HepG2 (cell line): ENCODE results near the gene B3GNT9. TPM values are rescaled to one million over a fixed set of nuclear protein-coding genes. Genes with fewer than 3 reads are reported as not detected.
A peak's percentile ranks its signal among the peaks of the same experiment; 100 is the strongest.

Experiments
- CTCF ChIP-seq: sonication (generic); formaldehyde crosslinking; IDR thresholded peaks from 2 replicates; pipeline ENCODE4 v1.5.0; 2020; ENCODE audit warnings: mild to moderate bottlenecking, missing genetic modification reagents, moderate library complexity
- E2F2 ChIP-seq: sonication (generic); formaldehyde crosslinking; IDR thresholded peaks from 2 replicates; pipeline ENCODE4 v1.4.0; 2020; ENCODE audit warnings: missing genetic modification reagents, borderline replicate concordance
- GZF1 ChIP-seq: sonication (generic); formaldehyde crosslinking; IDR thresholded peaks from 2 replicates; pipeline ENCODE4 v1.5.1; 2020; ENCODE audit warnings: mild to moderate bottlenecking, missing genetic modification reagents
- HNF1A ChIP-seq, 2 experiments: sonication (generic) in 1 of 2; formaldehyde crosslinking in 1 of 2; IDR thresholded peaks; 2 replicates each; pipeline versions ENCODE4 v1.4.0 to v1.6.1; 2016 to 2020; ENCODE audit warnings: borderline replicate concordance in 1 of 2, low read depth in 1 of 2, mild to moderate bottlenecking in 1 of 2, missing genetic modification reagents in 1 of 2
- KMT2A ChIP-seq: sonication (generic); formaldehyde crosslinking; IDR thresholded peaks from 2 replicates; pipeline ENCODE4 v1.4.0; 2020; ENCODE audit warnings: missing genetic modification reagents
- MAZ ChIP-seq, 2 experiments: sonication (generic) in 1 of 2; formaldehyde crosslinking in 1 of 2; IDR thresholded peaks; 2 replicates each; pipeline versions ENCODE4 v1.5.0 to v1.6.1; 2012 to 2020; ENCODE audit warnings: low read depth in 2 of 2, mild to moderate bottlenecking in 2 of 2, borderline replicate concordance in 1 of 2, improper control_type of control experiment in 1 of 2, low read length in 1 of 2, missing genetic modification reagents in 1 of 2, moderate library complexity in 1 of 2
- MEIS1 ChIP-seq: sonication (generic); formaldehyde crosslinking; IDR thresholded peaks from 2 replicates; pipeline ENCODE4 v1.9.0; 2021; ENCODE audit warnings: mild to moderate bottlenecking, missing genetic modification reagents, moderate library complexity, borderline replicate concordance
- MLLT10 ChIP-seq: sonication (generic); formaldehyde crosslinking; IDR thresholded peaks from 2 replicates; pipeline ENCODE4 v1.4.0; 2020; ENCODE audit warnings: missing genetic modification reagents
- SMC3 ChIP-seq: IDR thresholded peaks from 2 replicates; pipeline ENCODE4 v1.6.1; 2011; ENCODE audit warnings: low read length, improper control_type of control experiment
- SRF ChIP-seq: IDR thresholded peaks from 2 replicates; pipeline ENCODE4 v1.6.1; 2011; ENCODE audit warnings: mild to moderate bottlenecking, low read depth, low read length, moderate library complexity
- THAP11 ChIP-seq: IDR thresholded peaks from 2 replicates; pipeline ENCODE4 v1.6.1; 2016; ENCODE audit warnings: missing biosample characterization, missing genetic modification reagents
- ZFP1 ChIP-seq: IDR thresholded peaks from 2 replicates; pipeline ENCODE4 v1.6.1; 2016
- ZFP90 ChIP-seq: sonication (generic); formaldehyde crosslinking; IDR thresholded peaks from 2 replicates; pipeline ENCODE4 v1.8.0; 2022; ENCODE audit warnings: missing genetic modification reagents, mild to moderate bottlenecking, inconsistent platforms, borderline replicate concordance
- ZHX2 ChIP-seq, 2 experiments: sonication (generic) in 1 of 2; formaldehyde crosslinking in 1 of 2; IDR thresholded peaks; 2 replicates each; pipeline versions ENCODE4 v1.6.1 to v1.9.0; 2014 to 2022; ENCODE audit warnings: antibody characterized with exemption in 1 of 2, borderline replicate concordance in 1 of 2, inconsistent platforms in 1 of 2, low read depth in 1 of 2, missing genetic modification reagents in 1 of 2
- ZNF430 ChIP-seq: sonication (generic); formaldehyde crosslinking; IDR thresholded peaks from 2 replicates; pipeline ENCODE4 v1.9.0; 2021; ENCODE audit warnings: mild to moderate bottlenecking, missing genetic modification reagents
- polyA plus RNA-seq, 8 experiments: library from polyadenylated mRNA; depleted of rRNA in 3 of 8; stranded (reverse) in 7 of 8; unstranded in 1 of 8; fragments of >200 nt; fragmentation: Illumina TruSeq in 4 of 8; extraction: Trizol in 4 of 8; gene quantifications; 2 replicates each; pipeline versions ENCODE4 v1.2.1 to v1.2.3, GENCODE V29; 2011 to 2016; ENCODE audit warnings: low read depth in 4 of 8, missing spikeins in 1 of 8, mixed read lengths in 1 of 8; ENCODE audit not compliant: insufficient read depth in 1 of 8
- total RNA-seq, 5 experiments: library from RNA; depleted of rRNA; stranded (reverse); fragments of >200 nt; fragmentation: Illumina TruSeq; extraction: Trizol; gene quantifications; 2 replicates each; pipeline ENCODE4 v1.2.3, GENCODE V29; 2016; ENCODE audit warnings: low read depth in 1 of 5

The B3GNT9 gene
- total and polyA plus RNA-seq, 2 of the 13 experiments (the other 11 are each of a cell fraction or from before 2014, with no cell fraction given), result 1.5 to 3.1 TPM

GRCh38 chr16:67169642-67170167 lies 18.9 kb upstream of the B3GNT9 start (continued):
- TF ChIP-seq ZHX2 (IDR thresholded peaks at IDR 0.05; ENCODE audit: low read depth), result 0 out of 2 replicates have a peak, but pooled peaks have one; percentile 42
- no peak for TF ChIP-seq ZHX2 (CRISPR knock-in tag; IDR thresholded peaks at IDR 0.05; ENCODE audit: borderline replicate concordance)
- TF ChIP-seq SRF, result no peak
- TF ChIP-seq E2F2 (CRISPR knock-in tag), result no peak
- TF ChIP-seq ZFP90 (CRISPR knock-in tag), result no peak
- TF ChIP-seq KMT2A (CRISPR knock-in tag), result no peak
- TF ChIP-seq CTCF (CRISPR knock-in tag), result peak; percentile 77
- no peak for TF ChIP-seq GZF1
- 0 out of 2 replicates have a peak, but pooled peaks have one; percentile 3 for TF ChIP-seq THAP11
- peak; percentile 53; the same call in 1 of the 2 replicates for TF ChIP-seq MEIS1 (CRISPR knock-in tag)
- TF ChIP-seq MAZ (IDR thresholded peaks at IDR 0.05; ENCODE audit: borderline replicate concordance, low read depth, low read length), result 0 out of 2 replicates have a peak, but pooled peaks have one; percentile 36
- no peak for TF ChIP-seq MAZ (CRISPR knock-in tag; IDR thresholded peaks at IDR 0.05; ENCODE audit: low read depth)
- TF ChIP-seq HNF1A (IDR thresholded peaks at IDR 0.05; ENCODE audit: low read depth), result no peak
- no peak for TF ChIP-seq HNF1A (CRISPR knock-in tag; IDR thresholded peaks at IDR 0.05; ENCODE audit: borderline replicate concordance)
- TF ChIP-seq SMC3, result peak; percentile 23; the same call in 1 of the 2 replicates
- no peak for TF ChIP-seq ZFP1 (CRISPR knock-in tag)
- TF ChIP-seq MLLT10, result no peak
- TF ChIP-seq ZNF430 (CRISPR knock-in tag), result peak; percentile 69; the same call in 1 of the 2 replicates
